ENCODE measurements around the gene PRLHR. TPM values are rescaled to one million over a fixed set of nuclear protein-coding genes. Genes with fewer than 3 reads are reported as not detected.

The PRLHR gene
- total RNA-seq, 1 donor from 2014 or later, result not detected

GRCh38 chr10:118542205-118542604 lies 53.2 kb downstream of the PRLHR start:
- intact Hi-C loops (cut with micrococcal nuclease), result no loop called here
- H3K9me3 ChIP-seq (replicated peaks), result peaks cover 11% of the 10 kb centered on the region
- no peaks in the 10 kb centered on the region for H3K4me1 ChIP-seq
- no peak for TF ChIP-seq CTCF (IDR thresholded peaks at IDR 0.05; ENCODE audit: borderline replicate concordance)
- H3K27me3 ChIP-seq (ENCODE audit: low read depth), result peaks cover 71% of the 10 kb centered on the region
- no peak for DNase-seq
- H3K36me3 ChIP-seq, result no peaks in the 10 kb centered on the region
- no peak overlapping the region for H3K4me3 ChIP-seq
- no peak overlapping the region for H3K27ac ChIP-seq (replicated peaks)

DNA sequence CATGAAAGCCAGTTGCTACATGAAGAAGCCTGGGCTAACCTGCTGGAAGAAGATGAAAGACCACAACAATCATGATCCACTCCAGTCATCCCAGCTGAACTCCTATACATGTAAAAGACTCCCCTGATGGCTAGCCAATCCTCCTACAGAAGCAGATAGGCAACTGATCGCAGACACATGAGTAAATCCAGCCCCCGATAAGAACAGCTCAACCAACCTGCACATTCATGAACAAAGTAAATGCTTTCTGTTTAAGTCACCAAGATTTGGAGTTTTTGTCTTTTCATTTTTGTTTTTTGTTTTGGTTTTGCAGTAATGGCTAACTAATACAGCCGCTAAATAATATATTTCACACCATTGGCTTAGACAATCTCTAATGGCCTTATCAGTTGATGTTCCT lies 53.7 kb downstream of the PRLHR start:
- Histone ChIP-seq H3K36me3 (no peaks in the 10 kb centered on the region), H3K4me1 (no peaks in the 10 kb centered on the region), H3K27me3 (ENCODE audit: low read depth) (peaks cover 71% of the 10 kb centered on the region), H3K9me3 (replicated peaks) (peaks cover 12% of the 10 kb centered on the region), H3K4me3 (no peak overlapping the region), H3K27ac (replicated peaks) (no peak overlapping the region)
- DNase-seq, result no peak
- intact Hi-C loops (cut with micrococcal nuclease), result no loop called here
- no peak for TF ChIP-seq CTCF (IDR thresholded peaks at IDR 0.05; ENCODE audit: borderline replicate concordance)

Other genes starting within 250 kb of the PRLHR start
- gene CACUL1, start 159.3 kb upstream of the PRLHR start, total RNA-seq, result 27.4 TPM